LNCaP clone FGC (cell line): Measurements from ENCODE around the gene HTR6.

ENCODE experiments used
- DNase-seq: peaks from one replicate; pipeline ENCODE4 v3.0.0-alpha.2; 2011; ENCODE audit warnings: low read depth
- H3K4me3 ChIP-seq: 2 replicates; pipeline ENCODE4 v1.5.1; 2011; ENCODE audit warnings: mild to moderate bottlenecking, low read depth, low read length, control low read depth
- CTCF ChIP-seq: IDR thresholded peaks from 2 replicates; pipeline ENCODE4 v1.5.1; 2012; ENCODE audit warnings: mild to moderate bottlenecking; ENCODE audit not compliant: control insufficient read depth, insufficient read depth; ENCODE audit errors: extremely low read depth

The HTR6 gene

GRCh38 chr1:19639999-19640362 lies 24.7 kb upstream of the HTR6 start:
- no peak overlapping the region for H3K4me3 ChIP-seq
- no peak for DNase-seq
- TF ChIP-seq CTCF: no peak

- TF ChIP-seq CTCF: no peak
- no peak for DNase-seq
- H3K4me3 ChIP-seq: no peak overlapping the region
These were observed 24.0 kb upstream of the HTR6 start for GRCh38 chr1:19640363-19641316.

- H3K4me3 ChIP-seq: no peak overlapping the region
- DNase-seq: no peak
- no peak for TF ChIP-seq CTCF
These were observed 21.6 kb upstream of the HTR6 start for GRCh38 chr1:19643121-19643520.

GRCh38 chr1:19643602-19644394 lies 20.9 kb upstream of the HTR6 start, which contains the start of gene NBL1:
NBL1 (plus strand) TSS chr1:19644311; CDS start chr1:19655031, 10,720 bp downstream.
- DNase-seq: no peak
- H3K4me3 ChIP-seq: no peak within 1 kb of the TSS
- no peak for TF ChIP-seq CTCF

- no peak for DNase-seq
- H3K4me3 ChIP-seq: no peak overlapping the region
- TF ChIP-seq CTCF: no peak
These were observed 20.3 kb upstream of the HTR6 start for GRCh38 chr1:19644395-19644680.

GRCh38 chr1:19644681-19645410 lies 19.8 kb upstream of the HTR6 start:
- DNase-seq: no peak
- H3K4me3 ChIP-seq: no peak overlapping the region
- no peak for TF ChIP-seq CTCF
